K562 (cell line): ENCODE data around the gene LAPTM4A. TPM values are rescaled to one million over a fixed set of nuclear protein-coding genes. Genes with fewer than 3 reads are reported as not detected.
"Not testable (repeated sequence)": the region's sequence is repeated elsewhere in the genome, so short reads cannot be mapped to it uniquely, and the experiment has no call there.

Experiments used
- ATAC-seq: fragments of 200-7000 bp; cut with Tn5 transposase; 3 replicates; pipeline ENCODE4 v1.9.1; 2020; ENCODE audit warnings: moderate library complexity
- BruUV-seq: library from RNA; stranded (reverse); fragments of 400-500 nt; replicated peaks from 2 replicates; lab custom pipeline; 2021; lab: Mats Ljungman, UMichigan
- CTCF ChIA-PET: fragments of 300-600 bp; formaldehyde crosslinking; extraction: SDS; loops from one replicate; lab custom pipeline; 2021; ENCODE audit warnings: low intra/inter-chr PET ratio; lab: Yijun Ruan, JAX
- POLR2A ChIA-PET: fragments of 300-600, 350-650 bp; sonication (Branson Sonifier 250); formaldehyde crosslinking; extraction: SDS; loops from one replicate; lab custom pipeline; 2021; ENCODE audit warnings: antibody characterized with exemption, inconsistent platforms; lab: Yijun Ruan, JAX
- DNase-seq, 4 experiments: peaks; one replicate each; pipeline versions ENCODE4 v3.0.0 to v3.0.0-alpha.2; 2011 to 2018; ENCODE audit warnings: low spot score in 3 of 4, mixed read lengths in 3 of 4; ENCODE audit errors: extremely low read depth in 1 of 4
- FAIRE-seq: peaks from 2 replicates; lab custom pipeline; 2011; peaks lifted over from hg19 to GRCh38; lab: Jason Lieb, UNC
- H2AFZ ChIP-seq: 2 replicates; pipeline ENCODE4 v1.6.0; 2011; ENCODE audit warnings: low read depth, low read length, control low read depth, inconsistent platforms
- H3K27ac ChIP-seq: fragments of 200-600 bp; 3 replicates; pipeline ENCODE4 v1.8.0; 2011; ENCODE audit warnings: low read depth, mild to moderate bottlenecking, control low read depth, inconsistent platforms, low read length, moderate library complexity, mixed read lengths; ENCODE audit errors: extremely low read depth
- H3K27me3 ChIP-seq, 2 experiments: fragments of 300-600 bp in 1 of 2; 2 replicates in 1 of 2; 3 replicates in 1 of 2; pipeline versions ENCODE4 v1.6.0 to v1.8.0; 2011; ENCODE audit warnings: inconsistent platforms in 2 of 2, low read length in 2 of 2, mild to moderate bottlenecking in 1 of 2, mixed read lengths in 1 of 2, moderate library complexity in 1 of 2; ENCODE audit not compliant: control insufficient read depth in 2 of 2, insufficient read depth in 2 of 2
- H3K36me3 ChIP-seq: fragments of 300-600 bp; 3 replicates; pipeline ENCODE4 v1.8.0; 2011; ENCODE audit warnings: mild to moderate bottlenecking, low read length, inconsistent platforms; ENCODE audit not compliant: control insufficient read depth, insufficient read depth
- H3K4me1 ChIP-seq, 2 experiments: fragments of 200-600 bp in 1 of 2; replicated peaks in 1 of 2; 2 replicates in 1 of 2; 3 replicates in 1 of 2; pipeline versions ENCODE4 v1.5.1 to v1.8.0; 2011; ENCODE audit warnings: inconsistent platforms in 2 of 2, low read length in 2 of 2, mild to moderate bottlenecking in 1 of 2, mixed read lengths in 1 of 2, moderate library complexity in 1 of 2; ENCODE audit not compliant: control insufficient read depth in 2 of 2, insufficient read depth in 2 of 2
- H3K4me2 ChIP-seq: 2 replicates; pipeline ENCODE4 v1.6.1; 2011; ENCODE audit warnings: low read length, control low read depth, inconsistent platforms, mixed read lengths; ENCODE audit not compliant: insufficient read depth
- H3K4me3 ChIP-seq: fragments of 200-600 bp; sonication (generic), shearing (Covaris generic); 2 replicates; pipeline ENCODE4 v1.5.1; 2016; ENCODE audit warnings: control low read depth, inconsistent platforms
- H3K79me2 ChIP-seq: fragments of 200-600 bp; 3 replicates; pipeline ENCODE4 v1.8.0; 2011; ENCODE audit warnings: low read length, inconsistent platforms; ENCODE audit not compliant: control insufficient read depth, insufficient read depth
- H3K9ac ChIP-seq, 2 experiments: 2 replicates each; pipeline versions ENCODE4 v1.6.0 to v1.6.1; 2011; ENCODE audit warnings: low read depth in 2 of 2, low read length in 2 of 2, control low read depth in 1 of 2, inconsistent platforms in 1 of 2, mild to moderate bottlenecking in 1 of 2, mixed read lengths in 1 of 2; ENCODE audit not compliant: insufficient read depth in 1 of 2
- H3K9me1 ChIP-seq: one replicate; pipeline ENCODE4 v1.6.0; 2011; ENCODE audit warnings: inconsistent platforms, mild to moderate bottlenecking, low read length, moderate library complexity; ENCODE audit not compliant: control insufficient read depth, insufficient read depth
- H3K9me3 ChIP-seq: replicated peaks from 2 replicates; pipeline ENCODE4 v1.5.1; 2011; ENCODE audit warnings: low read depth, low read length, inconsistent platforms; ENCODE audit not compliant: control insufficient read depth, insufficient read depth
- H4K20me1 ChIP-seq: replicated peaks from 2 replicates; pipeline ENCODE4 v1.6.1; 2011; ENCODE audit warnings: low read length, inconsistent platforms, mixed read lengths; ENCODE audit not compliant: control insufficient read depth, insufficient read depth
- CBFA2T3 ChIP-seq: fragments of 450-650 bp; IDR thresholded peaks from 2 replicates; pipeline ENCODE4 v1.6.1; 2017
- NCOR1 ChIP-seq: fragments of 450-650 bp; IDR thresholded peaks from 2 replicates; pipeline ENCODE4 v1.6.1; 2016; ENCODE audit warnings: mild to moderate bottlenecking, moderate library complexity
- TCF7L2 ChIP-seq: fragments of 150-350 bp; IDR thresholded peaks from 2 replicates; pipeline ENCODE4 v1.6.1; 2016; ENCODE audit warnings: low read depth, mild to moderate bottlenecking, low read length, moderate library complexity
- ZNF121 ChIP-seq: sonication (generic); formaldehyde crosslinking; conservative IDR thresholded peaks from 2 replicates; pipeline ENCODE4 v1.8.0; 2022; ENCODE audit warnings: missing genetic modification reagents
- WGBS: fragments of 100-300 bp; shearing (Covaris generic); methylation state at CpG from one replicate; pipeline ENCODE4 v1.1.6; 2016; ENCODE audit warnings: low coverage, mixed read lengths; ENCODE audit not compliant: insufficient coverage; ENCODE audit errors: missing lambda C conversion rate; 5-methylcytosine and 5-hydroxymethylcytosine counted together
- in situ Hi-C: fragments of 300-500 bp; cut with MboI; formaldehyde crosslinking; loops from 4 replicates; pipeline ENCODE4 v1.15.0; 2018; ENCODE audit warnings: inconsistent platforms, mixed read lengths
- intact Hi-C: fragments of 100-400 bp; cut with micrococcal nuclease; formaldehyde crosslinking; loops from 2 replicates; pipeline ENCODE4 v1.14.2; 2022
- polyA plus RNA-seq, 8 experiments: library from polyadenylated mRNA; depleted of rRNA in 4 of 8; stranded (reverse) in 5 of 8; unstranded in 3 of 8; fragments of >200 nt; fragmentation: Nextera tagmentation in 2 of 8; fragmentation: Illumina TruSeq in 1 of 8; extraction: Ambion mirVana in 2 of 8; extraction: Trizol in 1 of 8; gene quantifications; 2 replicates each; pipeline versions ENCODE4 v1.2.1 to v1.2.3, GENCODE V29; 2011 to 2014; ENCODE audit warnings: inconsistent platforms in 1 of 8, missing spikeins in 1 of 8
- total RNA-seq, 7 experiments: library from RNA; depleted of rRNA in 6 of 7; stranded (reverse); fragments of >200 nt in 6 of 7; fragmentation: Illumina TruSeq in 2 of 7; extraction: Trizol in 2 of 7; gene quantifications; 2 replicates each; pipeline versions ENCODE4 v1.2.1 to v1.2.3, GENCODE V29; 2011 to 2021; ENCODE audit warnings: low replicate concordance in 1 of 7
- TF ChIP-seq, protein P1 (sequence below): fragments of 450-650 bp; IDR thresholded peaks from 2 replicates; pipeline ENCODE4 v1.6.1; 2018; ENCODE audit not compliant: partially characterized antibody

The LAPTM4A gene
- total and polyA plus RNA-seq, 9 of the 15 experiments (the other 6 are each of a cell fraction or from before 2014, with no cell fraction given): 13.4 to 157 (median 50.1) TPM

DNA sequence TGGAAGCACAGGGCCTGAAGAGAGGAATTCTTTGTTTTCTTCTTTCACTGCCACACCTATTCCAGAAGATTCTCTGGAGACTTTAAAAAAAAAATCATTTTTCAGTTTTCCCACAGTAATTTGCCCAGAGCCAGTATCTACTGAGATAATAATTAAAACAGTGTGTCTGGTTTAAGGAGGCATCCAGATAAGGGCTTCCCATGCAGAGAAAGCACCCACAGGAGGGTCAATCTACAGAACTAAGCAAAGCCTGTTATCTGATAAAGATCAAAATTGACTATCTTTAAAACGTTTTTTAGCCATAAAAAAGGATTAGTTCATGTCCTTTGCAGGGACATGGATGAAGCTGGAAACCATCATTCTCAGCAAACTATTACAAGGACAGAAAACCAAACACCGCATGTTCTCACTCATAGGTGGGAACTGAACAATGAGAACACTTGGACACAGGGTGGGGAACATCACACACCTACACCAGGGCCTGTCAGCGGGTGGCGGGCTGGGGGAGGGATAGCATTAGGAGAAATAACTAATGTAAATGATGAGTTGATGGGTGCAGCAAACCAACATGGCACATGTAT, 5.6 kb downstream of the LAPTM4A start:
- peaks cover 7 to 19% of the 10 kb centered on the region in 2 experiments; a peak in 3 of 5 replicates for H3K4me1 ChIP-seq
- POLR2A ChIA-PET, BruUV-seq, CTCF ChIA-PET, H3K4me2 ChIP-seq, H3K27me3 ChIP-seq, intact Hi-C loops, ATAC-seq, H3K9me3 ChIP-seq, H3K9me1 ChIP-seq, FAIRE-seq, DNase-seq, H2AFZ ChIP-seq, H3K4me3 ChIP-seq, in situ Hi-C loops, H3K9ac ChIP-seq, H3K27ac ChIP-seq: not testable (repeated sequence)
- H3K36me3 ChIP-seq: peaks cover 30% of the 10 kb centered on the region; the same call in 2 of the 3 replicates
- 52% methylated on average over 3 of the region's 4 CpGs for WGBS
- peaks cover 92% of the 10 kb centered on the region for H3K79me2 ChIP-seq
- H4K20me1 ChIP-seq: peaks cover 29% of the 10 kb centered on the region
- peak; percentile 28; the same call in 1 of the 2 replicates for TF ChIP-seq CBFA2T3

DNA sequence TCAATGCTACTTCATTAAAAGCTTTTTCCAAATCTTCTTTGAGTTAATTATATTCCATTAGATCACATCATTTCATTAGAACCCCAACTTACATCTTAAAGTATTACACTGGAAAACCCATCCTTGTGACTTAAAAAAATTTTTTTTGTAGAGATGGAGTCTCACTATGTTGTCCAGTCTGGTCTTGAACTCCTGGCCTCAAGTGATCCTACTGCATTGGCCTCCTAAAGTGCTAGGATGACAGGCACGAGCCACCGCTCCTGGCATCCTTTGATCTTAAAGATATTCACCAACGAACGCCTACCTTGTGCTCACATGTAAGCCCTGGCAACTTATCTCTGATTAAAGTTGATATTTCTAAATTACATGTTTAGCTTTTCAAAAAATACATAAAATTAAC, 6.7 kb downstream of the LAPTM4A start:
- TF ChIP-seq ZNF121 (CRISPR knock-in tag) (peak; percentile 64), NCOR1 (no peak), TCF7L2 (no peak)
- TF ChIP-seq, protein P1, sequence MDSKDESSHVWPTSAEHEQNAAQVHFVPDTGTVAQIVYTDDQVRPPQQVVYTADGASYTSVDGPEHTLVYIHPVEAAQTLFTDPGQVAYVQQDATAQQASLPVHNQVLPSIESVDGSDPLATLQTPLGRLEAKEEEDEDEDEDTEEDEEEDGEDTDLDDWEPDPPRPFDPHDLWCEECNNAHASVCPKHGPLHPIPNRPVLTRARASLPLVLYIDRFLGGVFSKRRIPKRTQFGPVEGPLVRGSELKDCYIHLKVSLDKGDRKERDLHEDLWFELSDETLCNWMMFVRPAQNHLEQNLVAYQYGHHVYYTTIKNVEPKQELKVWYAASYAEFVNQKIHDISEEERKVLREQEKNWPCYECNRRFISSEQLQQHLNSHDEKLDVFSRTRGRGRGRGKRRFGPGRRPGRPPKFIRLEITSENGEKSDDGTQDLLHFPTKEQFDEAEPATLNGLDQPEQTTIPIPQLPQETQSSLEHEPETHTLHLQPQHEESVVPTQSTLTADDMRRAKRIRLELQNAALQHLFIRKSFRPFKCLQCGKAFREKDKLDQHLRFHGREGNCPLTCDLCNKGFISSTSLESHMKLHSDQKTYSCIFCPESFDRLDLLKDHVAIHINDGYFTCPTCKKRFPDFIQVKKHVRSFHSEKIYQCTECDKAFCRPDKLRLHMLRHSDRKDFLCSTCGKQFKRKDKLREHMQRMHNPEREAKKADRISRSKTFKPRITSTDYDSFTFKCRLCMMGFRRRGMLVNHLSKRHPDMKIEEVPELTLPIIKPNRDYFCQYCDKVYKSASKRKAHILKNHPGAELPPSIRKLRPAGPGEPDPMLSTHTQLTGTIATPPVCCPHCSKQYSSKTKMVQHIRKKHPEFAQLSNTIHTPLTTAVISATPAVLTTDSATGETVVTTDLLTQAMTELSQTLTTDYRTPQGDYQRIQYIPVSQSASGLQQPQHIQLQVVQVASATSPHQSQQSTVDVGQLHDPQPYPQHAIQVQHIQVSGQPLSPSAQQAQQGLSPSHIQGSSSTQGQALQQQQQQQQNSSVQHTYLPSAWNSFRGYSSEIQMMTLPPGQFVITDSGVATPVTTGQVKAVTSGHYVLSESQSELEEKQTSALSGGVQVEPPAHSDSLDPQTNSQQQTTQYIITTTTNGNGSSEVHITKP: no peak
- TF ChIP-seq, all 486 proteins: peak for 1
- Histone ChIP-seq H3K79me2 (peaks cover 87% of the 10 kb centered on the region), H3K9me1 (no peaks in the 10 kb centered on the region), H2AFZ (no peak overlapping the region), H3K4me3 (no peak overlapping the region), H3K9me3 (no peaks in the 10 kb centered on the region), H3K27me3 (no peaks in the 10 kb centered on the region), H3K4me1 (peaks cover 7 to 19% of the 10 kb centered on the region in 2 experiments; a peak in 3 of 5 replicates), H3K9ac (no peak overlapping the region), H4K20me1 (peaks cover 21% of the 10 kb centered on the region), H3K36me3 (peaks cover 41% of the 10 kb centered on the region), H3K27ac (no peak overlapping the region), H3K4me2 (no peak overlapping the region)
- BruUV-seq: no TSS peak
- ATAC-seq: no peak
- no peak for FAIRE-seq
- POLR2A ChIA-PET: interaction anchor here (0.7 to 2.7 kb wide), 4 partner anchors 9 to 90 kb away, joined by 3 to 19 read pairs (median 3); no protein-coding TSS in a partner anchor
- in situ Hi-C loops: no loop called here
- 88% methylated on average over 4 of the region's 4 CpGs for WGBS
- intact Hi-C loops: no loop called here
- CTCF ChIA-PET: no interaction called here
- DNase-seq: no peak
